ENCODE data around the gene ZNF25. TPM values are rescaled to one million over a fixed set of nuclear protein-coding genes. Genes with fewer than 3 reads are reported as not detected.
A peak's percentile ranks its signal among the peaks of the same experiment; 100 is the strongest.

Gene ZNF25
- total and polyA plus RNA-seq, 9 of the 15 experiments (the other 6 are each of a cell fraction or from before 2014, with no cell fraction given) = 0.62 to 2.3 (median 1.6) TPM

GRCh38 chr10:38003588-38003987 lies 27.1 kb upstream of the ZNF25 start (continued):
- TF ChIP-seq NCOA1 (IDR thresholded peaks at IDR 0.05; ENCODE audit: low read depth) (no peak), REST (IDR thresholded peaks at IDR 0.05; ENCODE audit: borderline replicate concordance) (no peak), REST (CRISPR knock-in tag; IDR thresholded peaks at IDR 0.05; ENCODE audit: low read depth) (no peak), EP300 (IDR thresholded peaks at IDR 0.05; ENCODE audit: low read length) (peak; percentile 66; the same call in 1 of the 2 replicates), MEF2A (IDR thresholded peaks at IDR 0.05; ENCODE audit: control insufficient read depth, low read depth, low read length) (no peak), HNRNPL (IDR thresholded peaks at IDR 0.05; ENCODE audit: low read depth, low read length) (no peak), NR2F6 (CRISPR knock-in tag; IDR thresholded peaks at IDR 0.05) (no peak), MBD1 (CRISPR knock-in tag; IDR thresholded peaks at IDR 0.05) (no peak), E2F3 (CRISPR knock-in tag; IDR thresholded peaks at IDR 0.05) (no peak), YBX1 (IDR thresholded peaks at IDR 0.05) (no peak), CREB3 (tag; conservative IDR thresholded peaks at IDR 0.05; ENCODE audit: low read depth) (no peak), RBM17 (IDR thresholded peaks at IDR 0.05; ENCODE audit: borderline replicate concordance, low read depth, low read length) (no peak), MAZ (CRISPR knock-in tag; conservative IDR thresholded peaks at IDR 0.05 in 1 of 2, IDR thresholded peaks at IDR 0.05 in 1 of 2) (no peak), DMBX1 (CRISPR knock-in tag; IDR thresholded peaks at IDR 0.05; ENCODE audit: borderline replicate concordance) (no peak), PPARD (CRISPR knock-in tag; IDR thresholded peaks at IDR 0.05) (no peak), ZNF717 (CRISPR knock-in tag; IDR thresholded peaks at IDR 0.05) (no peak)

All from K562 (cell line).